Muscle of arm (tissue), 12 donors: ENCODE results near the gene BICRAL. TPM values are rescaled to one million over a fixed set of nuclear protein-coding genes. Genes with fewer than 3 reads are reported as not detected.
"Not testable (repeated sequence)": the region's sequence is repeated elsewhere in the genome, so short reads cannot be mapped to it uniquely, and the experiment has no call there.

Experiments
- DNase-seq: peaks from one replicate; pipeline ENCODE4 v3.0.0-alpha.2; 2013
- polyA plus RNA-seq, 12 donors: library from polyadenylated mRNA; unstranded; fragments of 120-200 nt; gene quantifications; one replicate each; pipeline ENCODE4 v1.2.1, GENCODE V29; 2013; ENCODE audit not compliant: insufficient read length in 12 of 12

Gene BICRAL
- polyA plus RNA-seq, 12 donors: 11.7 to 127 (median 14.3) TPM

DNA sequence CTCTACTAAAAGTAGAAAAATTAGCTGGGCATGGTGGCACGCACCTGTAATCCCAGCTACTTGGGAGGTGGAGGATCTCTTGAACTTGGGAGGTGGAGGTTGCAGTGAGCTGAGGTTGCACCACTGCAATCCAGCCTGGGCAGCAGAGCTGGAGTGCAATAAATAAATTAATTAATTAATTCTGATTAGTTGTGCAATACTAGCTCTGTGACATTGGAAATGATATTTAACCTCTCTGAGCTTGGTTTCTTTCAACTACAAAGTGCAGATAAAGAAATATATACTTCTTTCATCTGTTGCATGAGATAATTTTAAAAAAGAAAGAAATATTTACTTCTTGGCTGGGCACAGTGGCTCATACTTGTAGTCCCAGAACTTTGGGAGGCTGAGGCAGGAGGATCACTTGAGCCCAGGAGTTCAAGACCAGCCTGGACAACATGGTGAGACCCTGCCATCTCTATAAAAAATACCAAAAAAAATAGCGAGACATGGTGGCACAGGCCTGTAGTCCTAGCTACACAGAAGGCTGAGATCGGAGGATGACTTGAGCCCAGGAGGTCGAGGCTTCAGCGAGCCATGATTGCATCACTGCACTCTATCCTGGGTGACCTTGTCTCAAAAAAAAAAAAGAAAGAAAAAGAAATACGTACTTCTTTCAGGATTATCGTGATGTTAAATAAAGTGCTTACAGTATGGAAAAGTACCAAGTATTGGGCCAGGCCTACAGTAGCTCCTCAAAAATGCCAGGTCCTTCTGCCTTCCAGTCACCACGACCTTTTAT is 20.4 kb upstream of the BICRAL start:
- no peak for DNase-seq

DNA sequence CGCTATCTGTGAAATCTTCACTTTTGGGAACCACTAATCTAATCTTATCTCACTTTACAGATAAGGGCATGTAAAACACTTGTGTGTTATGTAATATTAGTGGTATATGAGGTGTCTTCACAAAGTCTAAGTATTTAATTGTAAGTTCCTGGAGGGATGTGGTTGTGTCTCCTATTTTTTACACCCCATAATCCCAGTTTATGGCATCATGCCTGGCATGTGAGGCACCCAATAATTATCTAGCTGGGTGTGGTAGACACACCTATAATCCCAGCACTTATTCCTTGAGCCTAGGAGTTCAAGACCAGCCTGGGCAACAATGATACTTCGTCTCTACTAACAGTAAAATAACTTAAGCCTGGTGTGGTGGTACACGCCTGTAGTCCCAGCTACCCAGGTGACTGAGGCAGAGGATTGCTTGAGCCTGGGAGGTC is 19.4 kb upstream of the BICRAL start:
- no peak for DNase-seq

DNA sequence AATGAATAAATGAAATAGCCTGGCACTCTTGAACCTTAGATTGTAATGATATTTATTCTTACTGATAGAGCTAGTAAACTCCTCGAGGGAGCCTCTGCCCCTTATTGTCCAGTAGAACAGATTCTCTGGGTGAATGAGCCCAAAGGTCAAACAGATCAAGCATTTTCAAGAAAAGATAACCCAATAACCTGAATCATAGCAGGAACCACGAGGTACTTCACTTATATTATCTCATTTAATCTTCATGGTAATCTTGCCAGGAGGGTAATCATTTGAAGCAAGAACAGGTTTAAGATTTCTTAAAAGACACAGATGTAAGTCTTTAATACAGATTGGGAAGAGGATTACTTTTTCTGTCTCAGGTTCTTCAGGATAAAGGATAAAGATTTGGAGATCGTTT is 18.9 kb upstream of the BICRAL start:
- no peak for DNase-seq

DNA sequence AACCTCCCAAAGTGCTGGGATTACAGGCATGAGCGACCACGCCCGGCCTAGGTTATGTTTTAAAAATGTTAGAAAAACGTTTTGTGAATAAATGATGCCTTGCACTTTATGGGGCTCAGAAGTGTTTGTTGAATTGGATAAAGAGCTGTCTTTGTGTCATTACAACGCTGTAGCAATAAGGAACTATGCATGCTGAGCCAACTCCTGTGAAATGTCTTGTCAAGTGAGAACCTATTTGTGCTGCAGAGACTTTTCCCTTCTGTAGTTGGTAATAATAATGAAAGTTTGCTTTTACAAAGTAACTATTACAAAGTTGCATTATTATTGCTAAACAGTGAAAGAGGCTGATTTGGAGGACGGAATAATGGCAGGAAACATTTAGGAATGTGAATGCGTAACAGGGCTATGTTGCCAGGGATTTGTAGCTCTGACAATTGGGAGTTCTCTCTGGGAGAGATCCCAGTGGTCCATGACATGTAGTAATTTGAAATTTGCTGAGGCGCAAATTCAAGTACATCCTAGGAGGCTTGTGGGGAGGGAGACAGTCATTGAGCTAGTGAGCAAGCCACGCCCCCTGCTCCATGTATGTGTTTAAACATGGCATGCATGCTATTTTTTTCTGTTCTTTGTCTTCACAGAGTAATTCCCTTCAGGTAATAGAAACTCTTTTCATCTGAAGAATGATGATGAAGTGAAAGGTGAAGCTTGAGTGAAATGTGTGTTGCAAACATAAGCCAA is 16.8 kb upstream of the BICRAL start:
- DNase-seq: no peak

GRCh38 chr6:42766163-42766670 is 15.6 kb upstream of the BICRAL start:
- no peak for DNase-seq

DNA sequence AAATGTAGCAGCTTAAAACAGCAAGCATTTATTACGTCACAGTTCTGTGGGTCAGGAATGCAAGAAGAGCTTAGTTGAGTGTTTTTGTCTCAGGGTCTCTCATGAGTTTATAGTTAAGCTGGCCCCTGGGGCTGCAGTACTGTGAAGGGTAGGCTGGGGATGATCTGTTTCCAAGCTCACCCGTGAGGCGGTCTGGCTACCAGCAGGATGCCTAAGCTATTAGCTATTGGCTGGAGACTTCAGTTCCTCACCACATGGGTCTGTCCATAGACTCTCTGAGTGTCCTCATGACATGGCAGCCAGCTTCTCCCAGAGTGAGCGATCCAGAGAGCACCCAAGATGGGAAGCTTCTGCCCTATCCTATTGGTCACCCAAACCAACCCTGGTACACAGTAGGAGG is 12.8 kb upstream of the BICRAL start:
- DNase-seq: no peak

- DNase-seq: no peak
Observed at GRCh38 chr6:42769836-42770235, 12.0 kb upstream of the BICRAL start.

DNA sequence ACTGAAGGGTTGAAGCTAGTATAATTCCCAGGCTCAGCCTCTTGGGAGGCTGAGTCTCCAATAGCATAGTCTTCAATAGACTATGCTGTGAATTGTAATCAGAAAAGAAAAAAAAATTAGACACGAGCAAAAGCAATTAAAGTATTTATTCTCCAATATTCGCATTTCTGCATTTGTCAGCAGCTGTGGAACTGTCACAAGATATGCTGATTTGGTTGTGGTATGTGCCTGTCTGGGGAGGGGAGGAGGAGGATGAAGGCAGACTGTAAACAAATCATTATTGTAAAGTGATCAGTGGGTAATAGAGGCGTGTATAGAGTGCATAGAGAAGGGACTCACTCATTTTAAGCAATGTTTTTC is 10.1 kb upstream of the BICRAL start:
- DNase-seq: no peak

DNA sequence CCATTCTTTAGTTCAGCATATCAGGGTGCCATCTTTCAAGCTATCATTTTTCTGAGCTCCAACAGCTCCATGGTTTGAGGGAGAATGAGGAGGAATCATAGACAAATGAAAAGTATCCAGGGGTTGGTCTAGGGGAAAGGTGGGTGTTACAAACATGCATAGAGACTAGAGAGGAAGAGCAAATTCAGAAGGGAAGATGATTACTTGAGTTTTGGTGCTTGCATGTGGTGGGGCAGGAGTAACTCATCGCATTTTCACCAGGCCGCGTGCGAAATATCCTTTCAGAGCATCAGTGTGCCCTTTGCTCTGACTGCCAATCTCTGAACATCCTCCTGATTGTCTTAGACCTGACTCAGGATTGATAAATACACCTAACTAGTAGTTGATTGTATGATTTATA is 7.7 kb upstream of the BICRAL start:
- no peak for DNase-seq

DNA sequence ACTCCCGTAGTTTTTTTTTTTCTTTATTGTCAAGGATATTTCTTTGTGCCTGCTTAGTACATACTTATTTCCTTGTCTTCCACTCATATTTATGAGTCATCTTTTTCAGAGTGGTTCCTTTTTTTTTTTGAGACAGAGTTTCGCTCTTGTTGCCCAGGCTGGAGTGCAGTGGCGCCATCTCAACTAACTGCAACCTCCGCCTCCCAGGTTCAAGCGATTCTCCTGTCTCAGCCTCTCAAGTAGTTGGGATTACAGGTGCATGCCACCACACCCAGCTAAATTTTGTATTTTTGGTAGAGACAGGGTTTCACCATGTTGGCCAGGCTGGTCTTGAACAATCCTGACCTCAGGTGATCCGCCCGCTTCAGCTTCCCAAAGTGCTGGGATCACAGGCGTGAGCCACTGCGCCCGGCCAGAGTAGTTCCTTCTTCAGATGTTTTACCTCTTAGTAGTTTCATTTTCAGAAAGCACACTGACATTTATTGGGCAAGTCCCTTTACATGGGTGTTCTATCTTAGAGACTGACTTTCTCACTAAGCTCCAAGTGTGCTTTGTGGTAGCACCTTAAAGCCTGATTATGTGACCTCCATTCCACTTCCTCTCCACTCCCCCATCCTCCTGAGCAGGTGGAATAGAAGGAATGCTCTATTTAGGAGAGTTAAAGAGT is 6.9 kb upstream of the BICRAL start:
- not testable (repeated sequence) for DNase-seq

DNA sequence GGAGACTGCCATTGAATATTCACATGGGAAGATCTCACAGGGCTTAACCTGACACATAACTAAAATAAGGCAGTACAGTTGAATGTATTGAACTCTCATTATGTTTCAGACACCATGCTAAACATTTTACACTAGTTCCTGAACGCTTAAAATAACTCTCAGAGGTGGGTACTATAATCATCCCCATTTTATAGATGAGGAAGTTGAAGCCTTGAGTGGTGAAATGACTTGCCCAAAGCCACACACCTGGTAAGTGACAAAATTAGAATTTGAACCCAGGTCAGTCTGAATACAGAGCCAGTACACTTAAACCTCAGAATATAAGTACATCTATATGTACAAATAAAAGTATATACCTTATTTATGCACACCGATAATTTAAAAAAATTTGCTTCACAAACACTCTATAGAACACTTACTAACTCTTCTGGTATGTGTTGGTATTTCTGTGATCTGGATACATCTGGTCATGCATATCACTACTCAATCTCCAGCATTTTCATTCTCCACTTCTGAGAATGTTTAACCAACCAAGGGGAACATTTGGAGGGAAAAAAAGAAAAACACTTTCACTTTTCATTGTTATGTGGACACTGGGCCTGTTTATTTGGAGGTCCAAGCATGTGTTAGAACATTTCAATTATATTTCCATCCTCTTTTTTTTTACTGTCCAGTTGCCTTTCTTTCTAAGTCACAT is 4.6 kb upstream of the BICRAL start:
- DNase-seq: no peak

DNA sequence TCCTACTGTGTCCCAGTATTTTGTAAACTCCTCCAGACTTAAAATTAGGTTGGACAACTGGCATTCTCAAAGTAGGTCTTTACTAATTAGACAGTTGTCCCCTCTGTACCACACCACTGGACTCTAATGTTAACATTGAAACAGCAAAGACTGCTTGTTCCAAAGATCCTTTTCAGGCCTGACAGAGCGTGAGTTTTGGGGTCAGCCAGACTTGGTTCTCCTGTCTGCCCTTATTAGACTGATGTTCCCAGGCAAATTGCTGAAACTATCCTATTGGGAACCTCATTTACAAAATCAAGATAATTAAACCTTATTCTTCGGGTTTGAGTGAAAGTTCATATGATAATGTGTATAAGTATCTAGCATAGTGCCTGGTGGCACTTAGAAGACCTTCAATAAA is 3.7 kb upstream of the BICRAL start:
- no peak for DNase-seq

GRCh38 chr6:42779521-42779920 is 2.3 kb upstream of the BICRAL start:
- no peak for DNase-seq

- no peak for DNase-seq
Observed at GRCh38 chr6:42781546-42781795, 381 bp upstream of the BICRAL start.

GRCh38 chr6:42782689-42783176 is 881 bp downstream of the BICRAL start:
- DNase-seq: peak; percentile 90

DNA sequence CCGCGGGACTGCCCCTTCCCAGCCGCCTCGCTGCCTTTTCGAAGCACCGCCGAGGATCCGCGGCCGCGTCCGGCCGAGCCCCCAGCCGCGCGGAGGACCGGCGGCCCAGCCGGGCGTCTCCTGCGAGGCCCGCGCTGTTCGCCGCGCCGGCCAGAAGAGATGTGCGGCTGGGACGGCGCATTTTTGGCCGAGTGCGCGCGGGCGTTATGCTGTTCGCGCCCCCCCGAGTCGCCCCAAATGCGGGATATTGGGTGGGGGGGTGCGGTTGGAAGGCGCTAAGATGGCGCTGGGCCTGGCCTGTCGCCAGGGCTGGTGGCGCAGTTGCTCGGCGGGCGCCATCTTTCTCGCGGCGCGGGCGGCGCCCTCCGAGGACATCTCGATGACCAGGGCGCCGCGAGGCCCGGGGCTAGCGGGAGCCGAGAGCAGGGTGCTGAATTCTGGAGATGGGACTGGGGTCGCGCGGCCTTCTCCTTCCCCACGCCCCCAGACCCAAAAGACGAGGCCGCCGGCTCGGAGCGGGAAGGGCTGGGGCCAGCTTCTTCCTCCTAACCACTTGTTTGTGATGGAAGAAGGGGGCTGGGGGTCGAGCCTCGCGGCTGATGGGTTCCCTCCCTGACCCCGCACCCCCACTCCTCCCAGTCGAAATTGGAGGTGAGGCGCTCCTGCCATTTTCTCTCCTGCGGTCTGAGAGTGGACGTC is 1.5 kb downstream of the BICRAL start:
- DNase-seq: peak; percentile 91

DNA sequence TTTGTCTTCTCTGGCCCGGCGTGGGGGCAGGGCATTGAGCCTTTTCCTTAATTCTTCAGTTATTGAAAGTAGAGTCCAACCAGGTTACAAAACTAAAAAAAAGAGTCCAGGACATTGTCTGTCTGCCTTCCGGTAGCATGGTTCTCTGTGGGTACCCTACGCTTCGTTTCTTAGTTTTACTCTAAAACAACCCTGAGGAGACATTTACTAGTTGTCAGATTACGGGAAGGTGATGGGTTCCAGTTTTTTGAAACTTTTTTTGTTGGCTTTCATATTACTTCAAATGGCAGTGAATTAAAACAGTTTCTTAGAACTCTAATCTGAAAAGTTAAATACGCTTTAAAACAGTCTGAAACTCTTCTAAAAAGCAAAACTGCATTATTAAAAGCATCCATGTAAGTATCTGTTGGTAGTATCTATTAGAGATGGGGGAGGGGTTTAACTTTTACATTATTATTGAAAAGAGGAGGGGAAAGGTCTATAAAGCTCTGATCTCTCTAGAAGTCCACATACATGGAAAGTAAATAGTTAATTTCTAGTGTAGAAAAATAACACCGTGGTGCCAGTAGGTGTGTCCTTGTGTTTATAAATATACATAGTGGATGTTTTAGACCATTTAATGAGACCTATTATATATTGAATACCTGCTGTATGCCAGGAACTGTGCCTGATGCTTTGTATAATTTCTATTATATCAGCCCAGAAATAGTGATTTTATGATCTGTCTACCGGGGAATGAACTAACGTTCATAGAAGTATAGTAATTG is 2.2 kb downstream of the BICRAL start:
- DNase-seq: peak; percentile 45

GRCh38 chr6:42784717-42785498 is 3.1 kb downstream of the BICRAL start:
- DNase-seq: no peak

DNA sequence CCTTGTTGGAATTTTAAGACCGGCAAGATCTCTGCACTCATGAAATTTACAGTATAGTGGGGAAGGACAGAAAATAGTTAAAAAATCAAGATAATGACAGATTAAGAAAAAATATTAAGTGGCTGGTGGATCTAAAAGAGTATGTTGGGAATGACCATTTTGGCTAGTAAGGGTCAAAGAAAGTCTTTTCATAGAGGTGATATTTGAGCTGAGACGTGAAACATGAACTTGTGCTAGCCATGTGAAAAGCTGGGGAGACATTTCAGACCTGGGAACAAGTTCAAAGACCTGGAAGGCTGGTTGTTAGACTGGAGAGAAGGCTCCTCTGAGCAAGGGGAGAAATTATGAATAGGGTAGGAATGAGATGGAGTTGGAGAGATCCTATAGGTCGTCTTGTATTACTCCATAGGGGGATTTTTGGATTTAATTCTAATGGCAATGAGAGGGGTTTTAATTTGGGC is 4.7 kb downstream of the BICRAL start:
- no peak for DNase-seq

DNA sequence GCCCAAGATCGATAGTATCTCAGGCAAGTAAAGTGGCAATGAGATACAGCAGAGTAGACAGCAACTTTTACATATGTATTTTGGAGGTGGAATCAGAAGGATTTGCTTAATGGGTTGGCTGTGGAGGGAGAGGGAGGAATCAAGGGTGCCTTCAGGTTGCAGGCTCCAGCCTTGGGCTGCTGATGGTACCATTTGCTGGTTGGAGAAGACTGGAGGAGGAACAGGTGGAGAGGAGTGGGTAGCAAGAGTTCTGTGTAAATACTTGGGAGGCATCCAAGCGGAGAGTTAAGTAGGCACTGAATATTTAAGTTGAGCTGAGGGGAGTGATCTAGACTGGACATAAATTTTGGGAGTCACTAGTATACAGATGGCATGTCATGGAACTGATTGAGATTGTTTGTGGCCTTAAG is 5.2 kb downstream of the BICRAL start:
- no peak for DNase-seq
